Spleen (tissue), 11 donors: ENCODE measurements around the gene TARP.

Source experiments
- DNase-seq: peaks from one replicate; pipeline ENCODE4 v3.0.0-alpha.2; 2020
- H3K27ac ChIP-seq, 8 donors: fragments of 200-600 bp; sonication (generic) in 7 of 8; 1 replicate in 4 of 8; 2 replicates in 4 of 8; pipeline versions ENCODE4 v1.5.0 to v1.8.0; 2016 to 2021; ENCODE audit warnings: inconsistent platforms in 4 of 8, mild to moderate bottlenecking in 4 of 8, moderate library complexity in 1 of 8
- H3K27me3 ChIP-seq, 7 donors: fragments of 200-600 bp; sonication (generic) in 6 of 7; replicated peaks in 1 of 7; 1 replicate in 4 of 7; 2 replicates in 3 of 7; pipeline versions ENCODE4 v1.5.0 to v1.8.0; 2016 to 2021; ENCODE audit warnings: inconsistent platforms in 3 of 7, mild to moderate bottlenecking in 1 of 7
- H3K36me3 ChIP-seq, 6 donors: fragments of 200-600 bp; sonication (generic) in 5 of 6; 1 replicate in 4 of 6; 2 replicates in 2 of 6; pipeline versions ENCODE4 v1.5.0 to v1.8.0; 2016 to 2021; ENCODE audit warnings: inconsistent platforms in 2 of 6
- H3K4me1 ChIP-seq, 6 donors: fragments of 200-600 bp; sonication (generic) in 5 of 6; 1 replicate in 3 of 6; 2 replicates in 3 of 6; pipeline versions ENCODE4 v1.5.0 to v1.8.0; 2016 to 2021; ENCODE audit warnings: inconsistent platforms in 3 of 6
- H3K4me3 ChIP-seq, 8 donors: fragments of 200-600 bp; sonication (generic) in 7 of 8; 1 replicate in 4 of 8; 2 replicates in 4 of 8; pipeline versions ENCODE4 v1.5.0 to v1.8.0; 2016 to 2021; ENCODE audit warnings: inconsistent platforms in 4 of 8, mild to moderate bottlenecking in 4 of 8, moderate library complexity in 2 of 8
- H3K9me3 ChIP-seq, 8 donors: fragments of 200-600 bp; sonication (generic) in 7 of 8; 1 replicate in 4 of 8; 2 replicates in 4 of 8; pipeline versions ENCODE4 v1.5.0 to v1.8.0; 2016 to 2021; ENCODE audit warnings: inconsistent platforms in 4 of 8
- POLR2A ChIP-seq, 3 donors: fragments of 450-650 bp; IDR thresholded peaks; one replicate each; pipeline ENCODE4 v1.5.1; 2017; ENCODE audit warnings: antibody characterized with exemption in 3 of 3, mild to moderate bottlenecking in 1 of 3
- POLR2AphosphoS5 ChIP-seq, 3 donors: sonication (generic); formaldehyde crosslinking; IDR thresholded peaks; one replicate each; pipeline ENCODE4 v1.5.1; 2017; ENCODE audit warnings: antibody characterized with exemption in 3 of 3
- WGBS, 5 donors: extraction: QIAGEN DNeasy Blood & Tissue Kit in 3 of 5; methylation state at CpG; one replicate each; pipeline versions ENCODE4 v1.1.5 to v1.1.7; 2013 to 2018; 5-methylcytosine and 5-hydroxymethylcytosine counted together
- intact Hi-C: fragments of 100-400 bp; cut with DNase I; formaldehyde crosslinking; loops from one replicate; pipeline ENCODE4 v1.15.0; 2023; ENCODE audit warnings: low total_unique reads
- TF ChIP-seq, protein P1 (sequence below), 11 experiments: fragments of 200-600 bp in 7 of 11; fragments of 450-650 bp in 4 of 11; sonication (generic) in 4 of 11; IDR thresholded peaks in 8 of 11; conservative IDR thresholded peaks in 3 of 11; 1 replicate in 7 of 11; 2 replicates in 4 of 11; pipeline versions ENCODE4 v1.4.0 to v1.8.0; 2016 to 2021; ENCODE audit warnings: antibody characterized with exemption in 11 of 11, inconsistent platforms in 4 of 11, mild to moderate bottlenecking in 1 of 11
- donor health status: healthy with polysubstance abuse.
- donor health status: DM: no; HTN: no; CAD: no; lungs with moderate emphysema.
- donor health status: DM: no; HTN: no; CAD: no.
- donor health status: Bipolar disorder and iron deficiency.
- donor health status: healthy.
- donor health status: DM: no; HTN: no; CAD: no.
- donor health status: DM: yes; HTN: yes; CAD: no.

The TARP gene

DNA sequence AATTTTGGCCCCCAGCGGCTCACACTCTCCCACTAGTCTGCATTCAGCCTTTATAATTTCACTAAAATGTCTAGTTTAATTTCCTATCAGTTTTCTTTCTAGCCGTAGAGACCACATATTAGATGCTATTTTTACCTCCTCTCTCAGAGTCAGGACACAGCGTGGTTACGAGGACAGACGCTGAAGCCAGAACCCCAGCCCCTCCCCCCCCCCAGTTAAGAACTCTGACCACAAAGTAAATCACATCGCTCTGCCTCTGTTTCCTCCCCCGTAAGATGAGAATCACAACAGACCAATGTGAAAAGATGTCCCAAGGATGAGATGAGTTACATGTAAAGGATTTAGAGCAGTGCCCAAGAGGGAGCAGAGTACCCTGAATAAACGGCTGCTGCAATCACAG, 11.1 kb upstream of the TARP start:
- no peaks in the 10 kb centered on the region for H3K36me3 ChIP-seq
- intact Hi-C loops: no loop called here
- peaks cover 0 to 18% (median 8%) of the 10 kb centered on the region in 6 donors for H3K4me1 ChIP-seq
- H3K4me3 ChIP-seq: no peak overlapping the region
- WGBS, 5 donors: 22 to 33% (median 28%) methylated on average over 8 of the region's 8 CpGs
- no peaks in the 10 kb centered on the region for H3K9me3 ChIP-seq
- peaks cover 0 to 4% (median 0%) of the 10 kb centered on the region in 7 donors for H3K27me3 ChIP-seq
- DNase-seq: no peak
- TF ChIP-seq POLR2AphosphoS5 (IDR thresholded peaks at IDR 0.05): no peak
- TF ChIP-seq, protein P1, sequence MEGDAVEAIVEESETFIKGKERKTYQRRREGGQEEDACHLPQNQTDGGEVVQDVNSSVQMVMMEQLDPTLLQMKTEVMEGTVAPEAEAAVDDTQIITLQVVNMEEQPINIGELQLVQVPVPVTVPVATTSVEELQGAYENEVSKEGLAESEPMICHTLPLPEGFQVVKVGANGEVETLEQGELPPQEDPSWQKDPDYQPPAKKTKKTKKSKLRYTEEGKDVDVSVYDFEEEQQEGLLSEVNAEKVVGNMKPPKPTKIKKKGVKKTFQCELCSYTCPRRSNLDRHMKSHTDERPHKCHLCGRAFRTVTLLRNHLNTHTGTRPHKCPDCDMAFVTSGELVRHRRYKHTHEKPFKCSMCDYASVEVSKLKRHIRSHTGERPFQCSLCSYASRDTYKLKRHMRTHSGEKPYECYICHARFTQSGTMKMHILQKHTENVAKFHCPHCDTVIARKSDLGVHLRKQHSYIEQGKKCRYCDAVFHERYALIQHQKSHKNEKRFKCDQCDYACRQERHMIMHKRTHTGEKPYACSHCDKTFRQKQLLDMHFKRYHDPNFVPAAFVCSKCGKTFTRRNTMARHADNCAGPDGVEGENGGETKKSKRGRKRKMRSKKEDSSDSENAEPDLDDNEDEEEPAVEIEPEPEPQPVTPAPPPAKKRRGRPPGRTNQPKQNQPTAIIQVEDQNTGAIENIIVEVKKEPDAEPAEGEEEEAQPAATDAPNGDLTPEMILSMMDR (IDR thresholded peaks at IDR 0.05 in 8 of 11, conservative IDR thresholded peaks at IDR 0.05 in 3 of 11): no peak
- no peak for TF ChIP-seq POLR2A (IDR thresholded peaks at IDR 0.05)
- no peak overlapping the region for H3K27ac ChIP-seq

DNA sequence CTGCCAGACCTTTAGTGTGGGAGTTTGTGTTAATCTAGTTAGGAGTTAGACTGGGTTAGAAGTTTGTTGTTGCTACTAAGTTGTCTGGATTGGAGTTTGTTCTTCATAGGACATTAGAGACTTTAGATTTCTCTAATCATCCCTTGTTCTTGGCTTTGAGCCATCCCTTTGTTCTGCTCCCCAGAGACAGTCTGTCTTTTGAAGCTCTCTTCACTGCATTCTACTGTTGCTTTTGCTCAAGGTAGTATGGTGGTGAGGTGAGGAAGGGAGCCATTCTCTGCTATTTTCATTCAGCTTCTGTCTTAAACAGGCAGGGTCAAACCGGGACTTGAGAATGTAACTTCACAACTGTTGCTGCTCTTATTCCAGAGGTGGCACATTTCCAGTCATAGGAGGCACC, 10.4 kb upstream of the TARP start:
- WGBS, 5 donors: 36 to 83% (median 63%) methylated on average over 1 of the region's 1 CpG
- intact Hi-C loops: no loop called here

DNA sequence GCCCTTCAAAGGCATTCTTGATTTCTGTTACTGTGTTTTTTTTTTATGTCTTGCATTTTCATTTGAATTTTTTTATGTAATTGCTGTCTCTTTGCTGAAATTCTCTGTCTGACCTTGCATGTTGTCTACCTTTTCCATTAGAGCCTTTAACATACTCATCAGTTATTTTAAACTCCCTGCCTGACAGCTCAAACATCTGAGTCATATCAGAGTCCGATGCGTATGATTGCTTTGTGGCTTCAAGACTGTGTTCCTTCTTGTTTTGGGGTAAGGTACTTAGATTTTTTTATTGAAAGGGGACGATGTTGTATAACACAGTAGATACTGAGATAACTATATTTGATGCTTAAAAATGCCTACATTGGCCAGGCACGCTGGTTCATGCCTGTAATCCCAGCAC, 9.7 kb upstream of the TARP start:
- TF ChIP-seq POLR2A (IDR thresholded peaks at IDR 0.05) (no peak), POLR2AphosphoS5 (IDR thresholded peaks at IDR 0.05) (no peak)
- TF ChIP-seq, protein P1 (IDR thresholded peaks at IDR 0.05 in 8 of 11, conservative IDR thresholded peaks at IDR 0.05 in 3 of 11): no peak
- no peak for DNase-seq
- no peak overlapping the region for H3K27ac ChIP-seq
- peaks cover 0 to 18% (median 8%) of the 10 kb centered on the region in 6 donors for H3K4me1 ChIP-seq
- peaks cover 0 to 4% (median 0%) of the 10 kb centered on the region in 7 donors for H3K27me3 ChIP-seq
- no peaks in the 10 kb centered on the region for H3K9me3 ChIP-seq
- intact Hi-C loops: no loop called here
- WGBS, 5 donors: 48 to 77% (median 63%) methylated on average over 4 of the region's 4 CpGs
- no peak overlapping the region for H3K4me3 ChIP-seq
- no peaks in the 10 kb centered on the region for H3K36me3 ChIP-seq

More for the DNA sequence above, 10.4 kb upstream of the TARP start:
- DNase-seq: no peak
- Histone ChIP-seq H3K4me3 (no peak overlapping the region), H3K36me3 (no peaks in the 10 kb centered on the region), H3K9me3 (no peaks in the 10 kb centered on the region), H3K4me1 (peaks cover 0 to 18% (median 8%) of the 10 kb centered on the region in 6 donors), H3K27ac (no peak overlapping the region), H3K27me3 (peaks cover 0 to 4% (median 0%) of the 10 kb centered on the region in 7 donors)
- TF ChIP-seq, protein P1 (IDR thresholded peaks at IDR 0.05 in 8 of 11, conservative IDR thresholded peaks at IDR 0.05 in 3 of 11): no peak
- TF ChIP-seq POLR2A (IDR thresholded peaks at IDR 0.05) (no peak), POLR2AphosphoS5 (IDR thresholded peaks at IDR 0.05) (no peak)

DNA sequence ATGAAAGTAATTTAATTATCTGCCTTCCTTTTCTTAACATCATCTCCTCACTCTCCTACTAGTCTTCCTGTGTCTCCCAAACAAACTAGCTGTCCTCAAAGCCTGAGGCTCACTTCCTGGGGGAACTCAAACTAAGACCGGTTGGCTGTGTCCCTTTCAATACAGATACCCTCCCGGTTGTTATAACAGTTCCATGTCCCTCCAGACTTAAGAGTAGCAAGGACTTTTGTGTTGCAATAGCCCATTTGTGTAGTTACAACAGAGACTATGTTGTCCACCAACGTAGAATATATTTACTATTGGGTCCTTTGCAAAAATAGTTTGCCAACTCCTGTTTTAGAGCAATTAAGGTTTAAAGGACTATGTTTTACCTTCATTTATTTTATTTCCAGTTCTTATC, 8.6 kb upstream of the TARP start:
- no peak for DNase-seq
- intact Hi-C loops: no loop called here
- WGBS, 5 donors: 30 to 72% (median 64%) methylated on average over 3 of the region's 3 CpGs
- no peak for TF ChIP-seq POLR2A (IDR thresholded peaks at IDR 0.05)
- no peak for TF ChIP-seq POLR2AphosphoS5 (IDR thresholded peaks at IDR 0.05)
- TF ChIP-seq, protein P1 (IDR thresholded peaks at IDR 0.05 in 8 of 11, conservative IDR thresholded peaks at IDR 0.05 in 3 of 11): no peak
- Histone ChIP-seq H3K36me3 (no peaks in the 10 kb centered on the region), H3K4me3 (no peak overlapping the region), H3K27ac (no peak overlapping the region), H3K4me1 (peaks cover 0 to 18% (median 8%) of the 10 kb centered on the region in 6 donors), H3K27me3 (peaks cover 0 to 4% (median 0%) of the 10 kb centered on the region in 7 donors), H3K9me3 (no peaks in the 10 kb centered on the region)
